ENCODE data around the gene DLG2.

DNA sequence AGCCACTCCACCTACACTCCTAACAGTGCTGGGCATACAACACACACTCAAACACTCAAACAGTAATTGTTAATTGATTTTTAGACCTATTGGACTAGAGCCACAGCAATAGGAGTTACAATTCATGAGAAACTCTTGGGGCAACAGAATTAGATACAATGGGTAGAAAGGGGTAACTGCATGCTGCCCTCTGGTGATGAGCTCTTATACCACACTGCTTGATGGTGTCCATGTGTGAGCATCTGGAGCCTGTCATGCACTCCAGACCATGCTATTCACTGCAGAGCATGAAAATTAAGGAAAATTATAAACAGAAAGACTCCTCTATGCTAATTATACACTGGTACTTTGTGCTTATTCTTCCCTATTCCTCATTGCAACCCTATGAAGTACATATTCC lies 1365.4 kb downstream of the DLG2 start:
- TF ChIP-seq CBX5 (IDR thresholded peaks at IDR 0.05; ENCODE audit: low read depth, low read length): no peak
- TF ChIP-seq SP1 (IDR thresholded peaks at IDR 0.05; ENCODE audit: low read depth, low read length): no peak
- TF ChIP-seq, protein P1, sequence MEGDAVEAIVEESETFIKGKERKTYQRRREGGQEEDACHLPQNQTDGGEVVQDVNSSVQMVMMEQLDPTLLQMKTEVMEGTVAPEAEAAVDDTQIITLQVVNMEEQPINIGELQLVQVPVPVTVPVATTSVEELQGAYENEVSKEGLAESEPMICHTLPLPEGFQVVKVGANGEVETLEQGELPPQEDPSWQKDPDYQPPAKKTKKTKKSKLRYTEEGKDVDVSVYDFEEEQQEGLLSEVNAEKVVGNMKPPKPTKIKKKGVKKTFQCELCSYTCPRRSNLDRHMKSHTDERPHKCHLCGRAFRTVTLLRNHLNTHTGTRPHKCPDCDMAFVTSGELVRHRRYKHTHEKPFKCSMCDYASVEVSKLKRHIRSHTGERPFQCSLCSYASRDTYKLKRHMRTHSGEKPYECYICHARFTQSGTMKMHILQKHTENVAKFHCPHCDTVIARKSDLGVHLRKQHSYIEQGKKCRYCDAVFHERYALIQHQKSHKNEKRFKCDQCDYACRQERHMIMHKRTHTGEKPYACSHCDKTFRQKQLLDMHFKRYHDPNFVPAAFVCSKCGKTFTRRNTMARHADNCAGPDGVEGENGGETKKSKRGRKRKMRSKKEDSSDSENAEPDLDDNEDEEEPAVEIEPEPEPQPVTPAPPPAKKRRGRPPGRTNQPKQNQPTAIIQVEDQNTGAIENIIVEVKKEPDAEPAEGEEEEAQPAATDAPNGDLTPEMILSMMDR (IDR thresholded peaks at IDR 0.05; ENCODE audit: control extremely low read depth in 1 of 3, insufficient read depth in 1 of 3, low read depth in 1 of 3, low read length in 3 of 3): peak; percentile 37 to 67 (median 56)
- TF ChIP-seq EZH2 (IDR thresholded peaks at IDR 0.05; ENCODE audit: low read depth, low read length, severe bottlenecking): no peak
- no peak for TF ChIP-seq POLR2AphosphoS5 (IDR thresholded peaks at IDR 0.05; ENCODE audit: low read depth, low read length)
- no peak for TF ChIP-seq PHF8 (conservative IDR thresholded peaks at IDR 0.05; ENCODE audit: low read depth, low read length)
- TF ChIP-seq CREB1 (IDR thresholded peaks at IDR 0.05): no peak
- TF ChIP-seq MAFK (IDR thresholded peaks at IDR 0.05; ENCODE audit: low read depth, low read length): no peak
